GM23338 (cell line): Measurements from ENCODE around the gene CORO7. TPM values are rescaled to one million over a fixed set of nuclear protein-coding genes. Genes with fewer than 3 reads are reported as not detected.

ENCODE experiments used
- ATAC-seq: fragments of 200-7000 bp; cut with Tn5 transposase; 3 replicates; pipeline ENCODE4 v1.9.1; 2020
- DNase-seq: peaks from one replicate; pipeline ENCODE4 v3.0.0-alpha.2; 2015; ENCODE audit warnings: low spot score
- H2AFZ ChIP-seq: fragments of 200-600 bp; sonication (generic); 2 replicates; pipeline ENCODE4 v1.8.0; 2016; ENCODE audit warnings: antibody characterized with exemption, mild to moderate bottlenecking, moderate library complexity
- H3F3A ChIP-seq: fragments of 200-600 bp; sonication (generic); replicated peaks from 2 replicates; pipeline ENCODE4 v1.8.0; 2017; ENCODE audit warnings: antibody characterized with exemption, mixed run types, low read depth
- H3K27ac ChIP-seq: fragments of 200-600 bp; sonication (generic); 2 replicates; pipeline ENCODE4 v1.6.1; 2016; ENCODE audit warnings: low read depth
- H3K27me3 ChIP-seq: fragments of 200-600 bp; sonication (generic); 2 replicates; pipeline ENCODE4 v1.8.0; 2016; ENCODE audit warnings: mild to moderate bottlenecking, mixed run types, moderate library complexity; ENCODE audit not compliant: insufficient read depth
- H3K36me3 ChIP-seq: fragments of 200-600 bp; sonication (generic); 2 replicates; pipeline ENCODE4 v1.8.0; 2016; ENCODE audit warnings: mild to moderate bottlenecking; ENCODE audit not compliant: insufficient read depth
- H3K4me1 ChIP-seq: fragments of 200-600 bp; sonication (generic); 2 replicates; pipeline ENCODE4 v1.8.0; 2016; ENCODE audit warnings: mild to moderate bottlenecking, moderate library complexity; ENCODE audit not compliant: insufficient read depth
- H3K4me2 ChIP-seq: fragments of 200-600 bp; sonication (generic); 2 replicates; pipeline ENCODE4 v1.7.1; 2017; ENCODE audit warnings: mixed run types
- H3K4me3 ChIP-seq: fragments of 200-600 bp; sonication (generic); 2 replicates; pipeline ENCODE4 v1.6.1; 2016; ENCODE audit warnings: mixed run types
- H3K79me2 ChIP-seq: fragments of 200-600 bp; sonication (generic); replicated peaks from 2 replicates; pipeline ENCODE4 v1.8.0; 2017; ENCODE audit warnings: mild to moderate bottlenecking; ENCODE audit not compliant: insufficient read depth
- H3K9me2 ChIP-seq: fragments of 200-600 bp; sonication (generic); 2 replicates; pipeline ENCODE4 v1.8.0; 2017; ENCODE audit not compliant: insufficient read depth
- H4K20me1 ChIP-seq: fragments of 200-600 bp; sonication (generic); replicated peaks from 2 replicates; pipeline ENCODE4 v1.8.0; 2017; ENCODE audit warnings: mild to moderate bottlenecking; ENCODE audit not compliant: insufficient read depth
- H3K27ac Mint-ChIP-seq: 2 replicates; pipeline ENCODE4 v1.8.0; 2020; ENCODE audit warnings: inconsistent platforms, mild to moderate bottlenecking, moderate library complexity, mixed read lengths
- H3K27me3 Mint-ChIP-seq: 3 replicates; pipeline ENCODE4 v1.8.0; 2022; ENCODE audit warnings: low read depth, mild to moderate bottlenecking, moderate library complexity, mixed read lengths, inconsistent platforms; ENCODE audit not compliant: insufficient read depth, poor library complexity
- H3K36me3 Mint-ChIP-seq: 3 replicates; pipeline ENCODE4 v1.8.0; 2021; ENCODE audit warnings: low read depth, mild to moderate bottlenecking, inconsistent platforms, moderate library complexity, mixed read lengths
- H3K4me1 Mint-ChIP-seq: 3 replicates; pipeline ENCODE4 v1.8.0; 2020; ENCODE audit warnings: mild to moderate bottlenecking, inconsistent platforms, mixed read lengths
- H3K4me3 Mint-ChIP-seq: 3 replicates; pipeline ENCODE4 v1.8.0; 2021; ENCODE audit warnings: moderate library complexity, mild to moderate bottlenecking, inconsistent platforms, mixed read lengths
- H3K9me3 Mint-ChIP-seq: 3 replicates; pipeline ENCODE4 v1.8.0; 2020; ENCODE audit warnings: moderate library complexity, mild to moderate bottlenecking, inconsistent platforms, mixed read lengths
- CREB1 ChIP-seq: fragments of 250-450 bp; sonication (Bioruptor Pico); IDR thresholded peaks from 2 replicates; pipeline ENCODE4 v1.5.0; 2020; ENCODE audit warnings: low read depth, mild to moderate bottlenecking, moderate library complexity
- ETS1 ChIP-seq: IDR thresholded peaks from 2 replicates; pipeline ENCODE4 v1.6.1; 2016; ENCODE audit warnings: antibody characterized with exemption
- EZH2 ChIP-seq: fragments of 200-600 bp; sonication (generic); IDR thresholded peaks from one replicate; pipeline ENCODE4 v1.8.0; 2017; ENCODE audit warnings: antibody characterized with exemption, mild to moderate bottlenecking, low read depth; ENCODE audit not compliant: unreplicated experiment
- EZH2phosphoT487 ChIP-seq: fragments of 200-600 bp; sonication (generic); IDR thresholded peaks from one replicate; pipeline ENCODE4 v1.8.1; 2018; ENCODE audit warnings: antibody characterized with exemption; ENCODE audit not compliant: unreplicated experiment
- JUNB ChIP-seq: IDR thresholded peaks from one replicate; pipeline ENCODE4 v1.6.1; 2016; ENCODE audit warnings: antibody characterized with exemption; ENCODE audit not compliant: unreplicated experiment
- NANOG ChIP-seq: IDR thresholded peaks from 2 replicates; pipeline ENCODE4 v1.6.1; 2016; ENCODE audit warnings: antibody characterized with exemption, borderline replicate concordance
- REST ChIP-seq: IDR thresholded peaks from one replicate; pipeline ENCODE4 v1.6.1; 2018; ENCODE audit warnings: antibody characterized with exemption; ENCODE audit not compliant: unreplicated experiment
- STAT1 ChIP-seq: IDR thresholded peaks from one replicate; pipeline ENCODE4 v1.6.1; 2016; ENCODE audit warnings: antibody characterized with exemption; ENCODE audit not compliant: unreplicated experiment
- ZNF114 ChIP-seq: fragments of 250-450 bp; sonication (Bioruptor Pico); IDR thresholded peaks from 2 replicates; pipeline ENCODE4 v1.5.0; 2020; ENCODE audit warnings: mild to moderate bottlenecking, moderate library complexity
- ZNF331 ChIP-seq: fragments of 250-450 bp; sonication (Bioruptor Pico); IDR thresholded peaks from 2 replicates; pipeline ENCODE4 v1.5.0; 2020; ENCODE audit warnings: low read depth, mild to moderate bottlenecking, moderate library complexity
- ZNF462 ChIP-seq: fragments of 250-450 bp; sonication (Bioruptor Pico); IDR thresholded peaks from 2 replicates; pipeline ENCODE4 v1.5.0; 2020; ENCODE audit warnings: mild to moderate bottlenecking, moderate library complexity
- polyA plus RNA-seq: library from polyadenylated mRNA; unstranded; fragments of >200 nt; fragmentation: Nextera tagmentation; extraction: Ambion mirVana; gene quantifications from 2 replicates; pipeline ENCODE4 v1.2.1, GENCODE V29; 2016
- total RNA-seq: library from RNA; depleted of rRNA; stranded (reverse); fragments of >200 nt; shearing (Covaris generic); gene quantifications from 2 replicates; pipeline ENCODE4 v1.2.3, GENCODE V29; 2014

Gene CORO7
- total and polyA plus RNA-seq, 2 experiments from 2014 or later: 14.2 to 46.4 TPM

- TF ChIP-seq ZNF462 (CRISPR knock-in tag) (no peak), CREB1 (CRISPR knock-in tag) (no peak)
Measured at GRCh38 chr16:4354512-4355409, 61.6 kb downstream of the CORO7 start (continued).

- Histone ChIP-seq H2AFZ (no peak overlapping the region), H3K27ac (0 out of 2 replicates have a peak overlapping the region, but pooled peaks have one; percentile 39), H3K9me2 (no peaks in the 10 kb centered on the region), H3K4me1 (peaks cover 7% of the 10 kb centered on the region), H4K20me1 (peaks cover 9% of the 10 kb centered on the region; the same call in 1 of the 2 replicates), H3K79me2 (peaks cover 23% of the 10 kb centered on the region), H3K4me3 (no peak overlapping the region), H3K27me3 (no peaks in the 10 kb centered on the region), H3K4me2 (no peak overlapping the region), H3K36me3 (no peaks in the 10 kb centered on the region), H3F3A (peaks cover 14% of the 10 kb centered on the region)
- H3K4me3 Mint-ChIP-seq: no peak overlapping the region
- peaks cover 12% of the 10 kb centered on the region for H3K27me3 Mint-ChIP-seq
- no peaks in the 10 kb centered on the region; the same call in 1 of the 3 replicates for H3K9me3 Mint-ChIP-seq
- peaks cover 9% of the 10 kb centered on the region; the same call in 2 of the 3 replicates for H3K4me1 Mint-ChIP-seq
- H3K36me3 Mint-ChIP-seq: peaks cover 3% of the 10 kb centered on the region; the same call in 2 of the 3 replicates
- ATAC-seq: no peak
- peak overlapping the region; percentile 19; the same call in 1 of the 2 replicates for H3K27ac Mint-ChIP-seq
- no peak for DNase-seq
- no peak for TF ChIP-seq CREB1 (CRISPR knock-in tag)
- no peak for TF ChIP-seq STAT1
- no peak for TF ChIP-seq REST
- no peak for TF ChIP-seq EZH2phosphoT487
- no peak for TF ChIP-seq EZH2
- no peak for TF ChIP-seq ZNF114 (CRISPR knock-in tag)
- TF ChIP-seq JUNB: no peak
- TF ChIP-seq ZNF331 (CRISPR knock-in tag): no peak
- TF ChIP-seq ETS1: no peak
- no peak for TF ChIP-seq NANOG
Measured at GRCh38 chr16:4353675-4354074, 62.7 kb downstream of the CORO7 start.
